Measurements from ENCODE around the gene SLC25A4.

- TF ChIP-seq CTCF (IDR thresholded peaks at IDR 0.05; ENCODE audit: low read depth, low read length) (no peak), EZH2phosphoT487 (IDR thresholded peaks at IDR 0.05; ENCODE audit: low read depth) (no peak)
Measured at GRCh38 chr4:185179488-185179887, 36.4 kb downstream of the SLC25A4 start.
